ENCODE data around the gene CHCHD5.
"Not testable (repeated sequence)": the region's sequence is repeated elsewhere in the genome, so short reads cannot be mapped to it uniquely, and the experiment has no call there.

CHCHD5 gene

GRCh38 chr2:112584134-112584890 lies at the start of gene CHCHD5:
TSS of gene CHCHD5 (plus strand) at chr2:112584609. CDS start at chr2:112584648, 39 bp downstream.
- peak; percentile 81 to 92 for DNase-seq

- DNase-seq: no peak
Measured at GRCh38 chr2:112534826-112535225, 49.6 kb upstream of the CHCHD5 start.

GRCh38 chr2:112536665-112537064 lies 47.7 kb upstream of the CHCHD5 start:
- DNase-seq: not testable (repeated sequence)

- DNase-seq: no peak
Measured at GRCh38 chr2:112539306-112539705, 45.1 kb upstream of the CHCHD5 start.

- no peak for DNase-seq
Measured at GRCh38 chr2:112540906-112541305, 43.5 kb upstream of the CHCHD5 start.

GRCh38 chr2:112541315-112542122 lies 42.9 kb upstream of the CHCHD5 start:
- DNase-seq: peak in 1 of 2 experiments; percentile 60

GRCh38 chr2:112542123-112542983 lies 42.1 kb upstream of the CHCHD5 start, which contains the start of gene POLR1B:
TSS of gene POLR1B (plus strand) at chr2:112542465. CDS start at chr2:112542495, 30 bp downstream.
- peak; percentile 75 to 79 for DNase-seq

- peak in 1 of 2 experiments; percentile 48 for DNase-seq
Measured at GRCh38 chr2:112542984-112543661, 41.3 kb upstream of the CHCHD5 start.

- no peak for DNase-seq
Measured at GRCh38 chr2:112547333-112547732, 37.1 kb upstream of the CHCHD5 start.

GRCh38 chr2:112548980-112549379 lies 35.4 kb upstream of the CHCHD5 start:
- DNase-seq: no peak

GRCh38 chr2:112566104-112566503 lies 18.3 kb upstream of the CHCHD5 start:
- DNase-seq: no peak

GRCh38 chr2:112566508-112566907 lies 17.9 kb upstream of the CHCHD5 start:
- not testable (repeated sequence) for DNase-seq

- DNase-seq: no peak
Measured at GRCh38 chr2:112572005-112572404, 12.4 kb upstream of the CHCHD5 start.

- no peak for DNase-seq
Measured at GRCh38 chr2:112577756-112578155, 6.7 kb upstream of the CHCHD5 start.

GRCh38 chr2:112579241-112579640 lies 5.2 kb upstream of the CHCHD5 start:
- DNase-seq: no peak

- no peak for DNase-seq
Measured at GRCh38 chr2:112580084-112580483, 4.3 kb upstream of the CHCHD5 start.

- peak; percentile 25 to 75 for DNase-seq
Measured at GRCh38 chr2:112582314-112582746, 2.1 kb upstream of the CHCHD5 start.

- DNase-seq: peak in 1 of 2 experiments; percentile 67
Measured at GRCh38 chr2:112583497-112584133, 794 bp upstream of the CHCHD5 start.

GRCh38 chr2:112584891-112585250 lies 462 bp downstream of the CHCHD5 start:
- no peak for DNase-seq

- DNase-seq: no peak
Measured at GRCh38 chr2:112585400-112585799, 991 bp downstream of the CHCHD5 start.

GRCh38 chr2:112585873-112586464 lies 1.6 kb downstream of the CHCHD5 start:
- no peak for DNase-seq
